Measurements from ENCODE around the gene ZNF775.

The ZNF775 gene

DNA sequence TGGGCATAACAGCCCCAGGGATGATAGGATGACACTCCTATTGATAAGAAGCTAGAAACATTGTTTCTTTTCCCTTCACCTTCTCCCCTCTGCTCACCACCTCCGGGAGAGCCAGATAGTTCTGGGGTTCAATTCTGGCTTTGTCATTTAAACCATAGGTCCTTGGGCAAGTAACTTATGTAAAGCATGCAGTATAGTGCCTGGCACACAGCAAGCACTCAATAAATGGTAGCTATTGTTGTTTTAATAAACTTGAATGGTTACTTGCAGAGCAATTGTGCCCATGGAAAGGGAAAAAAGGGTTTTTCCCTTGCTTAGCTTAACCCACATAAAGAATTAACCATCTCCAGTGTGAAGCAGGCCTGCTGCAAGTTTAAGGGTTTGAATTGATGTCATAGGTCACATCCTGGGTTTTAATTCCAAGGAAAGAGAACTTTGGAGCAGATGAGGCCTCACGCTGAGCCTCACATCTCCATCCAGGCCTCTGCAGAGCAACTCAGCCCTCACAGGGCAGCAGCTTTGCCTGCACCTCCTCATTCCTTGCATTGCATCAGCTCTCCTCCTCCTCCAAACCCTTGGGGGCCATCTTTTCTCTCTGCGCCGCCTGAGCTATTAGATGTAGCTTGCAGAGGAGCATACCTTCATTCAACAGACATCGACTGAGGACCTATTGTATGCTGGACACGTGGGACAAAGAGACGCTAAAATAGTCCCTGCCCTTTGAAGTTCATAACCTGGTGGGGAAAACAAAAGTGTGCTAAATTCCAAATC is 22.9 kb downstream of the ZNF775 start:
- Histone ChIP-seq H3K36me3 (ENCODE audit: control insufficient read depth, low read length) (peaks cover 7% of the 10 kb centered on the region), H3K9me3 (ENCODE audit: control insufficient read depth, insufficient read depth, low read length) (no peaks in the 10 kb centered on the region), H3K9me2 (replicated peaks; ENCODE audit: control insufficient read depth, low read length) (no peaks in the 10 kb centered on the region), H4K20me1 (ENCODE audit: control insufficient read depth, insufficient read depth, low read depth, low read length) (no peaks in the 10 kb centered on the region), H3K79me2 (ENCODE audit: control insufficient read depth, low read length) (no peaks in the 10 kb centered on the region), H3F3A (ENCODE audit: control insufficient read depth, insufficient read depth) (peaks cover 9% of the 10 kb centered on the region), H3K4me2 (ENCODE audit: low read length) (no peak overlapping the region), H3K4me3 (ENCODE audit: low read length) (no peak overlapping the region), H3K27ac (ENCODE audit: low read depth, low read length) (no peak overlapping the region), H3K4me1 (ENCODE audit: control insufficient read depth, low read length) (peaks cover 31% of the 10 kb centered on the region), H3K27me3 (ENCODE audit: control insufficient read depth, low read length) (no peaks in the 10 kb centered on the region)
- TF ChIP-seq, protein P1, sequence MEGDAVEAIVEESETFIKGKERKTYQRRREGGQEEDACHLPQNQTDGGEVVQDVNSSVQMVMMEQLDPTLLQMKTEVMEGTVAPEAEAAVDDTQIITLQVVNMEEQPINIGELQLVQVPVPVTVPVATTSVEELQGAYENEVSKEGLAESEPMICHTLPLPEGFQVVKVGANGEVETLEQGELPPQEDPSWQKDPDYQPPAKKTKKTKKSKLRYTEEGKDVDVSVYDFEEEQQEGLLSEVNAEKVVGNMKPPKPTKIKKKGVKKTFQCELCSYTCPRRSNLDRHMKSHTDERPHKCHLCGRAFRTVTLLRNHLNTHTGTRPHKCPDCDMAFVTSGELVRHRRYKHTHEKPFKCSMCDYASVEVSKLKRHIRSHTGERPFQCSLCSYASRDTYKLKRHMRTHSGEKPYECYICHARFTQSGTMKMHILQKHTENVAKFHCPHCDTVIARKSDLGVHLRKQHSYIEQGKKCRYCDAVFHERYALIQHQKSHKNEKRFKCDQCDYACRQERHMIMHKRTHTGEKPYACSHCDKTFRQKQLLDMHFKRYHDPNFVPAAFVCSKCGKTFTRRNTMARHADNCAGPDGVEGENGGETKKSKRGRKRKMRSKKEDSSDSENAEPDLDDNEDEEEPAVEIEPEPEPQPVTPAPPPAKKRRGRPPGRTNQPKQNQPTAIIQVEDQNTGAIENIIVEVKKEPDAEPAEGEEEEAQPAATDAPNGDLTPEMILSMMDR (IDR thresholded peaks at IDR 0.05; ENCODE audit: low read depth, low read length, poor library complexity, severe bottlenecking): no peak
- TF ChIP-seq EZH2phosphoT487 (IDR thresholded peaks at IDR 0.05; ENCODE audit: borderline replicate concordance, low read length): no peak

DNA sequence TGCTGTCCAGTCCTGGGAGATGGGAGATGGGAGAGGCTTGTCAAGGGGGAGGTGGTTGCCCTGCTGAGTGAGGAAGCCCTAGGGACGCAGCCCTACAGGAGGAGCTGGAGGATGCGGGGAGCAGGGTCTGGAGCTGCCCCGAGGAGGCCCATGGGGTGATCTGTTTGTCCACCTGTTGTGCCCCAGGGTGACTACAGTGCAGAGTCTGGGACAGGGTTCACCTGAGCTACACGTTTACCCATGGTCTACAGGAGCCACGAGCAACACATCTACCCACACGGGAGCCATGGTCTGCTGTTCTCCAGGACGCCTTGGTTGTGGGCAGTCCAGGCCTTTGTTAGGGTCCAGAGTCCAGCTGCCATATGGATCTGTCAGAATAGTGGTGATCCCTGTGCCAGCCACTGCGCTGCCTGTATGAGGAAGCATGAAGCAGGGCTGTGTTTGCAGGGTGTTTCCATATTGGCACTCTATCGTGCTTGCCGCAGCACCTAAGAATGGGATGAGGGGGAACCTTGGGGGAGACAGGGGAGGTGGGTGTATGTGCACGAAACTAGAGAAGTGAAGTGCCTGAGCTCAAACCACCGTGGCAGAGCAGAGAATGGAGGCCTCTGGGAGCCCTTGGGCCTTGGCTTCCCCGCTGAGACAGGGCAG is 23.7 kb downstream of the ZNF775 start:
- H3K4me3 ChIP-seq (ENCODE audit: low read length): no peak overlapping the region
- H3K9me3 ChIP-seq (ENCODE audit: control insufficient read depth, insufficient read depth, low read length): no peaks in the 10 kb centered on the region
- peaks cover 6% of the 10 kb centered on the region for H3K36me3 ChIP-seq (ENCODE audit: control insufficient read depth, low read length)
- no peak overlapping the region for H3K4me2 ChIP-seq (ENCODE audit: low read length)
- TF ChIP-seq, protein P1 (IDR thresholded peaks at IDR 0.05; ENCODE audit: low read depth, low read length, poor library complexity, severe bottlenecking): no peak
- TF ChIP-seq EZH2phosphoT487 (IDR thresholded peaks at IDR 0.05; ENCODE audit: borderline replicate concordance, low read length): no peak
- no peak overlapping the region for H3K27ac ChIP-seq (ENCODE audit: low read depth, low read length)
- H3K79me2 ChIP-seq (ENCODE audit: control insufficient read depth, low read length): no peaks in the 10 kb centered on the region
- H4K20me1 ChIP-seq (ENCODE audit: control insufficient read depth, insufficient read depth, low read depth, low read length): no peaks in the 10 kb centered on the region
- peaks cover 34% of the 10 kb centered on the region for H3K4me1 ChIP-seq (ENCODE audit: control insufficient read depth, low read length)
- no peaks in the 10 kb centered on the region for H3K27me3 ChIP-seq (ENCODE audit: control insufficient read depth, low read length)
- peaks cover 9% of the 10 kb centered on the region for H3F3A ChIP-seq (ENCODE audit: control insufficient read depth, insufficient read depth)
- H3K9me2 ChIP-seq (replicated peaks; ENCODE audit: control insufficient read depth, low read length): no peaks in the 10 kb centered on the region

DNA sequence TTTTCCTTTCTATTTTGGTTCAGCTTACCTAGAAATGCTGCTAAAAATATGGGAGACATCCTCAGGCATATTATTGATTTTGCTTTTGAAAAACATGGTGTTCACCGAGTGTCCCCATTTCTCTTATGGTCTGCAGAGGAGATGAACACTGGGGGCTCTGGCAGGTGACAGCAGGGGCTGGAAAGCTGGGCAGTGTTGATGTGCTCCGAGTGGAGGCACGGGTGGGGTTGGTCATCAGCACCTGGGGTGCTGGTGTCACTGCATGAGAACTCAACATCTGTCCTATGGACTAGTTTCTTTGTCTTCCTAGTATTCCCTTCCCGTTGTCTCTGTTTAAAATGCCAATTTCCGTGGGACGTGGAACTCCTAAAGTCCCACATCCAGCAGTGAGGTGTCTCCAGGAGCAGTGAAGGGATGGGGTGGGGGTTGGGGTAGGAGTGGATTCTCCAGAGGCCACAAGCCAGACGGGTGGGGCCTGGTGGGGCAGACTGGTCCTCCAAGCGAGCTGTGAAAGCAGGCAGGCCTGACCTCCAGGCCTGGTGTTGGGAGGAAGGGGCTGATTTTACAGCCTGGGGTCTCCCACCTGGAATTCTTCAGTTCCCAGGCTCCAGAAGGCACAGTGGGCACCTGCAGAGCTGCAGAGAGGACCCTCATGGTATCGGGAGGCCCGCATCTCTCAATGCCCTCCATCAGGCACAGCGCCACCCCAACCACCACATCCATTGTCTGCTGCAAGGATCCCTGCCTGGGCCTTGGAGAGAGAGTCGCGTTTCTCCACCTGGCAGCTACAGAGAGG is 24.4 kb downstream of the ZNF775 start:
- Histone ChIP-seq H3K27ac (ENCODE audit: low read depth, low read length) (no peak overlapping the region), H3K36me3 (ENCODE audit: control insufficient read depth, low read length) (no peaks in the 10 kb centered on the region), H3K79me2 (ENCODE audit: control insufficient read depth, low read length) (no peaks in the 10 kb centered on the region), H3K4me2 (ENCODE audit: low read length) (peak overlapping the region; percentile 81), H3K9me3 (ENCODE audit: control insufficient read depth, insufficient read depth, low read length) (no peaks in the 10 kb centered on the region), H3K9me2 (replicated peaks; ENCODE audit: control insufficient read depth, low read length) (no peaks in the 10 kb centered on the region), H3K4me3 (ENCODE audit: low read length) (peak overlapping the region; percentile 75), H3K27me3 (ENCODE audit: control insufficient read depth, low read length) (no peaks in the 10 kb centered on the region), H3K4me1 (ENCODE audit: control insufficient read depth, low read length) (peaks cover 34% of the 10 kb centered on the region), H4K20me1 (ENCODE audit: control insufficient read depth, insufficient read depth, low read depth, low read length) (no peaks in the 10 kb centered on the region), H3F3A (ENCODE audit: control insufficient read depth, insufficient read depth) (peaks cover 9% of the 10 kb centered on the region)
- TF ChIP-seq EZH2phosphoT487 (IDR thresholded peaks at IDR 0.05; ENCODE audit: borderline replicate concordance, low read length): no peak
- TF ChIP-seq, protein P1 (IDR thresholded peaks at IDR 0.05; ENCODE audit: low read depth, low read length, poor library complexity, severe bottlenecking): no peak

All from DOHH2 (cell line).